ENCODE results near the gene KHK.
A peak's percentile ranks its signal among the peaks of the same experiment; 100 is the strongest.

Gene KHK

GRCh38 chr2:27082773-27083409, 3.7 kb upstream of the KHK start:
- DNase-seq (ENCODE audit: low read depth) = no peak

- no peak for DNase-seq (ENCODE audit: low read depth)
Observed at GRCh38 chr2:27083410-27084296, 2.9 kb upstream of the KHK start.

- no peak for DNase-seq (ENCODE audit: low read depth)
Observed at GRCh38 chr2:27084297-27085061, 2.1 kb upstream of the KHK start.

- DNase-seq (ENCODE audit: low read depth) = no peak
Observed at GRCh38 chr2:27085062-27085672, 1.4 kb upstream of the KHK start.

- peak; percentile 67 for DNase-seq (ENCODE audit: low read depth)
Observed at GRCh38 chr2:27085673-27086089, 891 bp upstream of the KHK start.

GRCh38 chr2:27086090-27086723, 365 bp upstream of the KHK start:
- DNase-seq (ENCODE audit: low read depth) = peak; percentile 88

- no peak for DNase-seq (ENCODE audit: low read depth)
Observed at GRCh38 chr2:27087823-27088410, 1.3 kb downstream of the KHK start.

GRCh38 chr2:27088634-27089033, 2.1 kb downstream of the KHK start:
- no peak for DNase-seq (ENCODE audit: low read depth)

- no peak for DNase-seq (ENCODE audit: low read depth)
Observed at GRCh38 chr2:27089111-27089954, 2.8 kb downstream of the KHK start.

GRCh38 chr2:27091746-27092695, 5.4 kb downstream of the KHK start:
- no peak for DNase-seq (ENCODE audit: low read depth)

- peak; percentile 52 for DNase-seq (ENCODE audit: low read depth)
Observed at GRCh38 chr2:27092696-27093429, 6.3 kb downstream of the KHK start.

- no peak for DNase-seq (ENCODE audit: low read depth)
Observed at GRCh38 chr2:27093430-27094352, 7.1 kb downstream of the KHK start.

GRCh38 chr2:27094353-27094984, 7.9 kb downstream of the KHK start:
- DNase-seq (ENCODE audit: low read depth) = no peak

- DNase-seq (ENCODE audit: low read depth) = no peak
Observed at GRCh38 chr2:27095427-27095744, 8.8 kb downstream of the KHK start.

- peak; percentile 65 for DNase-seq (ENCODE audit: low read depth)
Observed at GRCh38 chr2:27095745-27096651, 9.4 kb downstream of the KHK start.

- DNase-seq (ENCODE audit: low read depth) = no peak
Observed at GRCh38 chr2:27096748-27097297, 10.3 kb downstream of the KHK start.
